Keratinocyte (primary cell): ENCODE results near the gene SH3BP5.

Experiments used
- EZH2 ChIP-seq: IDR thresholded peaks from one replicate; pipeline ENCODE4 v1.6.1; 2012; ENCODE audit warnings: inconsistent platforms, mild to moderate bottlenecking, low read length, moderate library complexity
- TF ChIP-seq, protein P1 (sequence below), 3 experiments: IDR thresholded peaks in 1 of 3; conservative IDR thresholded peaks in 1 of 3; optimal IDR thresholded peaks in 1 of 3; 2 replicates in 2 of 3; 3 replicates in 1 of 3; pipeline versions ENCODE3 to v1.5.1; 2011; ENCODE audit warnings: low read length in 3 of 3, mild to moderate bottlenecking in 3 of 3, moderate library complexity in 2 of 3, control low read depth in 1 of 3, inconsistent platforms in 1 of 3; ENCODE audit not compliant: insufficient read depth in 2 of 3; ENCODE audit errors: extremely low read depth in 1 of 3

DNA sequence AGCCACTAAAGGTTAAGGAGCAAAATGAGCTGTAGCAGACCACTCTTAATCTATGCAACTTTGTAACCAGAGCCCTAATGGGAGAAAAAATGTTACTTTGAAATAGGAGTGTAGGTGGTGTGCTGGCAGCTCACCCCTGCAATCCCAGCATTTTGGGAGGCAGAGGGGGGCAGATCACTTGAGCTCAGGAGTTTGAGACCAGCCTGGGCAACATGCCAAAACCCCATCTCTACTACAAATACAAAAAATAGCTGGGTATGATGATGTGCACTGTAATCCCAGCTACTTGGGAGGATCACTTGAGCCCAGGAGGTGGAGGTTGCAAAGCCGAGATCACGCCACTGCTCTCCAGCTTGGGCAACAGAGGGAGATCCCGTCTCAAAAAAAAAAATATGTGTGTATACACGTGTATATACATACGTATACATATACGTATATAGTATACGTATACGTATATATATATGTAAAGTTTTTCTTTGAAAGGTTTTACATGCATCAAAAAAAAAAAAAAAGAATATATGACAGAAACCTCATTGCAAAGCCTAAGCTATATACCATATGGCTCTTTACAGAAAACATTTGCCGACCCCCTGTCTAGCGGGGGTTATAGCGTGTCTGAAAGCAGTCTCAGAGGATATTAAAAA, 110.7 kb downstream of the SH3BP5 start:
- TF ChIP-seq, protein P1, sequence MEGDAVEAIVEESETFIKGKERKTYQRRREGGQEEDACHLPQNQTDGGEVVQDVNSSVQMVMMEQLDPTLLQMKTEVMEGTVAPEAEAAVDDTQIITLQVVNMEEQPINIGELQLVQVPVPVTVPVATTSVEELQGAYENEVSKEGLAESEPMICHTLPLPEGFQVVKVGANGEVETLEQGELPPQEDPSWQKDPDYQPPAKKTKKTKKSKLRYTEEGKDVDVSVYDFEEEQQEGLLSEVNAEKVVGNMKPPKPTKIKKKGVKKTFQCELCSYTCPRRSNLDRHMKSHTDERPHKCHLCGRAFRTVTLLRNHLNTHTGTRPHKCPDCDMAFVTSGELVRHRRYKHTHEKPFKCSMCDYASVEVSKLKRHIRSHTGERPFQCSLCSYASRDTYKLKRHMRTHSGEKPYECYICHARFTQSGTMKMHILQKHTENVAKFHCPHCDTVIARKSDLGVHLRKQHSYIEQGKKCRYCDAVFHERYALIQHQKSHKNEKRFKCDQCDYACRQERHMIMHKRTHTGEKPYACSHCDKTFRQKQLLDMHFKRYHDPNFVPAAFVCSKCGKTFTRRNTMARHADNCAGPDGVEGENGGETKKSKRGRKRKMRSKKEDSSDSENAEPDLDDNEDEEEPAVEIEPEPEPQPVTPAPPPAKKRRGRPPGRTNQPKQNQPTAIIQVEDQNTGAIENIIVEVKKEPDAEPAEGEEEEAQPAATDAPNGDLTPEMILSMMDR (optimal IDR thresholded peaks at IDR 0.05 in 1 of 3, IDR thresholded peaks at IDR 0.05 in 1 of 3, conservative IDR thresholded peaks at IDR 0.05 in 1 of 3; ENCODE audit: extremely low read depth in 1 of 3, insufficient read depth in 2 of 3, low read length in 3 of 3) = no peak
- TF ChIP-seq EZH2 = no peak
